BLaER1 (cell line): ENCODE measurements around the gene SAT2.
"Not testable (repeated sequence)": the region's sequence is repeated elsewhere in the genome, so short reads cannot be mapped to it uniquely, and the experiment has no call there.

Source experiments
- H3K27ac ChIP-seq: shearing (Covaris generic); formaldehyde crosslinking; 2 replicates; pipeline ENCODE4 v1.8.1; 2022
- H3K27me3 ChIP-seq: shearing (Covaris generic); formaldehyde crosslinking; 2 replicates; pipeline ENCODE4 v1.8.1; 2022
- H3K36me3 ChIP-seq: shearing (Covaris generic); formaldehyde crosslinking; 2 replicates; pipeline ENCODE4 v1.8.1; 2022
- H3K4me1 ChIP-seq: shearing (Covaris generic); formaldehyde crosslinking; 2 replicates; pipeline ENCODE4 v1.8.1; 2022
- H3K4me2 ChIP-seq: shearing (Covaris generic); formaldehyde crosslinking; 2 replicates; pipeline ENCODE4 v1.8.1; 2022
- H3K4me3 ChIP-seq: shearing (Covaris generic); formaldehyde crosslinking; 2 replicates; pipeline ENCODE4 v1.8.1; 2022
- H3K9ac ChIP-seq: shearing (Covaris generic); formaldehyde crosslinking; 2 replicates; pipeline ENCODE4 v1.8.1; 2022
- H3K9me3 ChIP-seq: shearing (Covaris generic); formaldehyde crosslinking; 2 replicates; pipeline ENCODE4 v1.8.1; 2022
- H4K20me1 ChIP-seq: shearing (Covaris generic); formaldehyde crosslinking; 2 replicates; pipeline ENCODE4 v1.8.1; 2022
- Cebpa-rat ChIP-seq: shearing (Covaris generic); IDR thresholded peaks from 2 replicates; pipeline ENCODE4 v1.8.1; 2022

The SAT2 gene

GRCh38 chr17:7620835-7621234 is 6.8 kb downstream of the SAT2 start:
- H4K20me1 ChIP-seq, result no peaks in the 10 kb centered on the region
- H3K9me3 ChIP-seq, result no peaks in the 10 kb centered on the region
- no peak overlapping the region for H3K27ac ChIP-seq
- H3K36me3 ChIP-seq, result 0 out of 2 replicates have a peak, but pooled peaks cover 6% of the 10 kb centered on the region
- no peak overlapping the region for H3K4me3 ChIP-seq
- no peaks in the 10 kb centered on the region for H3K27me3 ChIP-seq
- no peaks in the 10 kb centered on the region for H3K4me1 ChIP-seq
- H3K9ac ChIP-seq, result no peak overlapping the region
- no peak overlapping the region for H3K4me2 ChIP-seq
- no peak for TF ChIP-seq Cebpa-rat

GRCh38 chr17:7618608-7619007 is 9.0 kb downstream of the SAT2 start:
- Histone ChIP-seq H3K36me3 (no peaks in the 10 kb centered on the region), H3K9ac (no peak overlapping the region), H3K27me3 (no peaks in the 10 kb centered on the region), H3K27ac (no peak overlapping the region), H4K20me1 (peaks cover 8% of the 10 kb centered on the region; the same call in 1 of the 2 replicates), H3K9me3 (no peaks in the 10 kb centered on the region), H3K4me1 (peaks cover 4% of the 10 kb centered on the region), H3K4me2 (no peak overlapping the region), H3K4me3 (no peak overlapping the region)
- no peak for TF ChIP-seq Cebpa-rat

- Histone ChIP-seq H3K27me3 (no peaks in the 10 kb centered on the region), H3K4me2 (peak overlapping the region; percentile 55), H3K4me1 (peaks cover 27% of the 10 kb centered on the region), H3K36me3 (peaks cover 20% of the 10 kb centered on the region), H3K27ac (peak overlapping the region; percentile 58; the same call in 1 of the 2 replicates), H3K9ac (peak overlapping the region; percentile 71), H3K4me3 (peak overlapping the region; percentile 88), H3K9me3 (no peaks in the 10 kb centered on the region), H4K20me1 (peaks cover 41% of the 10 kb centered on the region)
- no peak for TF ChIP-seq Cebpa-rat
These were observed 12.3 kb downstream of the SAT2 start for GRCh38 chr17:7615265-7615747.

GRCh38 chr17:7614425-7615264 is 13.0 kb downstream of the SAT2 start, which contains the start of gene FXR2:
FXR2 (minus strand) TSS chr17:7614897; CDS start chr17:7614532, 365 bp downstream.
- Histone ChIP-seq H3K4me2 (peak within 1 kb of the TSS; percentile 89), H4K20me1 (peaks cover 44% of the 10 kb centered on the region), H3K4me1 (peaks cover 27% of the 10 kb centered on the region), H3K27me3 (no peaks in the 10 kb centered on the region), H3K27ac (peak within 1 kb of the TSS; percentile 88), H3K4me3 (peak within 1 kb of the TSS; percentile 88), H3K36me3 (peaks cover 24% of the 10 kb centered on the region), H3K9me3 (no peaks in the 10 kb centered on the region), H3K9ac (peak within 1 kb of the TSS; percentile 91)
- no peak for TF ChIP-seq Cebpa-rat

GRCh38 chr17:7613769-7614424 is 13.7 kb downstream of the SAT2 start:
- peaks cover 27% of the 10 kb centered on the region for H3K4me1 ChIP-seq
- TF ChIP-seq Cebpa-rat, result no peak
- peak overlapping the region; percentile 88 for H3K27ac ChIP-seq
- H3K27me3 ChIP-seq, result no peaks in the 10 kb centered on the region
- H3K4me2 ChIP-seq, result peak overlapping the region; percentile 89
- no peaks in the 10 kb centered on the region for H3K9me3 ChIP-seq
- peaks cover 31% of the 10 kb centered on the region for H3K36me3 ChIP-seq
- H3K9ac ChIP-seq, result peak overlapping the region; percentile 91
- H3K4me3 ChIP-seq, result peak overlapping the region; percentile 88
- H4K20me1 ChIP-seq, result peaks cover 51% of the 10 kb centered on the region

- Histone ChIP-seq H4K20me1 (peaks cover 60% of the 10 kb centered on the region), H3K9ac (peak overlapping the region; percentile 19; the same call in 1 of the 2 replicates), H3K4me3 (no peak overlapping the region)
These were observed 15.4 kb downstream of the SAT2 start for GRCh38 chr17:7612294-7612640.

GRCh38 chr17:7611635-7612293 is 15.9 kb downstream of the SAT2 start:
- H3K36me3 ChIP-seq, result peaks cover 40% of the 10 kb centered on the region
- no peak overlapping the region for H3K4me3 ChIP-seq
- H3K9me3 ChIP-seq, result no peaks in the 10 kb centered on the region
- peak overlapping the region; percentile 89 for H3K4me2 ChIP-seq
- no peak for TF ChIP-seq Cebpa-rat
- H4K20me1 ChIP-seq, result peaks cover 63% of the 10 kb centered on the region
- H3K4me1 ChIP-seq, result peaks cover 27% of the 10 kb centered on the region
- H3K27ac ChIP-seq, result no peak overlapping the region
- H3K27me3 ChIP-seq, result no peaks in the 10 kb centered on the region
- H3K9ac ChIP-seq, result peak overlapping the region; percentile 19; the same call in 1 of the 2 replicates

More at GRCh38 chr17:7612294-7612640, 15.4 kb downstream of the SAT2 start:
- Histone ChIP-seq H3K4me1 (peaks cover 27% of the 10 kb centered on the region), H3K9me3 (no peaks in the 10 kb centered on the region), H3K27ac (no peak overlapping the region), H3K36me3 (peaks cover 38% of the 10 kb centered on the region), H3K4me2 (peak overlapping the region; percentile 89), H3K27me3 (no peaks in the 10 kb centered on the region)
- no peak for TF ChIP-seq Cebpa-rat

GRCh38 chr17:7610641-7611040 is 17.0 kb downstream of the SAT2 start:
- no peak overlapping the region for H3K9ac ChIP-seq
- TF ChIP-seq Cebpa-rat, result no peak
- H4K20me1 ChIP-seq, result peaks cover 74% of the 10 kb centered on the region
- no peak overlapping the region for H3K27ac ChIP-seq
- H3K4me3 ChIP-seq, result no peak overlapping the region
- peaks cover 50% of the 10 kb centered on the region for H3K36me3 ChIP-seq
- H3K4me2 ChIP-seq, result no peak overlapping the region
- no peaks in the 10 kb centered on the region for H3K27me3 ChIP-seq
- H3K9me3 ChIP-seq, result no peaks in the 10 kb centered on the region
- peaks cover 27% of the 10 kb centered on the region for H3K4me1 ChIP-seq

- no peak overlapping the region for H3K4me2 ChIP-seq
- H3K9ac ChIP-seq, result no peak overlapping the region
- H3K4me3 ChIP-seq, result no peak overlapping the region
- H3K36me3 ChIP-seq, result peaks cover 84% of the 10 kb centered on the region
- H3K27ac ChIP-seq, result no peak overlapping the region
- no peaks in the 10 kb centered on the region for H3K4me1 ChIP-seq
- no peak for TF ChIP-seq Cebpa-rat
- H4K20me1 ChIP-seq, result peaks cover 50% of the 10 kb centered on the region
- no peaks in the 10 kb centered on the region for H3K27me3 ChIP-seq
- no peaks in the 10 kb centered on the region for H3K9me3 ChIP-seq
These were observed 21.3 kb downstream of the SAT2 start for GRCh38 chr17:7606280-7606679.

GRCh38 chr17:7597561-7597960 is 30.1 kb downstream of the SAT2 start:
- H3K9ac ChIP-seq, H3K4me3 ChIP-seq, H3K27ac ChIP-seq, H3K27me3 ChIP-seq, H3K4me2 ChIP-seq, H4K20me1 ChIP-seq, H3K9me3 ChIP-seq, H3K4me1 ChIP-seq: not testable (repeated sequence)
- peaks cover 98% of the 10 kb centered on the region for H3K36me3 ChIP-seq
